ENCODE data around the gene RBBP5. TPM values are rescaled to one million over a fixed set of nuclear protein-coding genes. Genes with fewer than 3 reads are reported as not detected.

RBBP5 gene
- total RNA-seq, 1 experiment from 2014 or later = 17.3 TPM

GRCh38 chr1:205054013-205054412 is 67.8 kb downstream of the RBBP5 start:
- Histone ChIP-seq H2BK12ac (ENCODE audit: insufficient read length, low read depth, low read length) (no peak overlapping the region), H2BK5ac (ENCODE audit: insufficient read length, low read length) (no peak overlapping the region), H3K9ac (ENCODE audit: extremely low read depth, insufficient read length, low read length) (no peak overlapping the region), H3K27ac (ENCODE audit: insufficient read length, low read depth, low read length) (no peak overlapping the region), H2BK120ac (ENCODE audit: low read depth, low read length, poor library complexity, severe bottlenecking) (no peak overlapping the region), H3K9me3 (ENCODE audit: control insufficient read depth, low read depth, low read length) (no peaks in the 10 kb centered on the region), H3K14ac (ENCODE audit: insufficient read depth, low read length) (no peak overlapping the region), H3K23me2 (ENCODE audit: insufficient read length, low read depth, low read length, poor library complexity, severe bottlenecking) (no peaks in the 10 kb centered on the region), H3K4ac (ENCODE audit: low read depth, low read length) (no peak overlapping the region), H3K4me2 (ENCODE audit: insufficient read depth, insufficient read length, low read length) (no peak overlapping the region), H3K27me3 (ENCODE audit: insufficient read depth, low read length) (no peaks in the 10 kb centered on the region), H3K18ac (ENCODE audit: insufficient read length, low read depth, low read length) (no peak overlapping the region), H2AFZ (ENCODE audit: low read length) (no peak overlapping the region), H2AK5ac (ENCODE audit: insufficient read length, low read length) (no peak overlapping the region), H4K20me1 (ENCODE audit: control insufficient read depth, insufficient read depth, insufficient read length) (no peaks in the 10 kb centered on the region), H4K8ac (replicated peaks; ENCODE audit: insufficient read length, low read depth, low read length) (no peak overlapping the region), H4K91ac (ENCODE audit: insufficient read length, low read depth, low read length) (no peak overlapping the region), H3K4me1 (ENCODE audit: insufficient read depth, low read length) (no peaks in the 10 kb centered on the region), H2BK20ac (ENCODE audit: low read depth, low read length, poor library complexity, severe bottlenecking) (no peak overlapping the region), H3K79me2 (ENCODE audit: insufficient read depth, low read length) (no peaks in the 10 kb centered on the region), H2BK15ac (ENCODE audit: low read depth, low read length) (no peak overlapping the region), H3K79me1 (ENCODE audit: insufficient read depth, low read depth, low read length, poor library complexity, severe bottlenecking) (no peaks in the 10 kb centered on the region), H3T11ph (ENCODE audit: low read length) (no peak overlapping the region), H4K5ac (ENCODE audit: insufficient read length, low read depth, low read length) (no peak overlapping the region), H3K56ac (ENCODE audit: insufficient read length, low read depth, low read length) (no peak overlapping the region), H3K23ac (ENCODE audit: insufficient read length, low read depth, low read length) (no peak overlapping the region)
- Mint-ChIP-seq H3K4me3 (no peak overlapping the region), H3K27ac (no peak overlapping the region), H3K36me3 (ENCODE audit: insufficient read depth in 1 of 3, low read depth in 3 of 3) (no peaks in the 10 kb centered on the region), H3K9me3 (no peaks in the 10 kb centered on the region), H3K27me3 (ENCODE audit: low read depth) (peaks cover 7% of the 10 kb centered on the region), H3K4me1 (peaks cover 4 to 21% of the 10 kb centered on the region in 2 experiments)
- TF ChIP-seq, protein P1, sequence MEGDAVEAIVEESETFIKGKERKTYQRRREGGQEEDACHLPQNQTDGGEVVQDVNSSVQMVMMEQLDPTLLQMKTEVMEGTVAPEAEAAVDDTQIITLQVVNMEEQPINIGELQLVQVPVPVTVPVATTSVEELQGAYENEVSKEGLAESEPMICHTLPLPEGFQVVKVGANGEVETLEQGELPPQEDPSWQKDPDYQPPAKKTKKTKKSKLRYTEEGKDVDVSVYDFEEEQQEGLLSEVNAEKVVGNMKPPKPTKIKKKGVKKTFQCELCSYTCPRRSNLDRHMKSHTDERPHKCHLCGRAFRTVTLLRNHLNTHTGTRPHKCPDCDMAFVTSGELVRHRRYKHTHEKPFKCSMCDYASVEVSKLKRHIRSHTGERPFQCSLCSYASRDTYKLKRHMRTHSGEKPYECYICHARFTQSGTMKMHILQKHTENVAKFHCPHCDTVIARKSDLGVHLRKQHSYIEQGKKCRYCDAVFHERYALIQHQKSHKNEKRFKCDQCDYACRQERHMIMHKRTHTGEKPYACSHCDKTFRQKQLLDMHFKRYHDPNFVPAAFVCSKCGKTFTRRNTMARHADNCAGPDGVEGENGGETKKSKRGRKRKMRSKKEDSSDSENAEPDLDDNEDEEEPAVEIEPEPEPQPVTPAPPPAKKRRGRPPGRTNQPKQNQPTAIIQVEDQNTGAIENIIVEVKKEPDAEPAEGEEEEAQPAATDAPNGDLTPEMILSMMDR (conservative IDR thresholded peaks at IDR 0.05) = no peak
- no peak for DNase-seq
- no CpG with 5 or more reads among the region's 7 CpGs for WGBS (ENCODE audit: extremely low coverage, insufficient read length, low lambda C conversion rate)
